Activated T-cell treated with anti-CD3 and anti-CD28 coated beads for 48 hours (primary cell): ENCODE data around the gene DCTN2.
"Not testable (repeated sequence)": the region's sequence is repeated elsewhere in the genome, so short reads cannot be mapped to it uniquely, and the experiment has no call there.

Experiments used
- DNase-seq: peaks from one replicate; pipeline ENCODE4 v3.0.0-alpha.2; 2020; ENCODE audit warnings: low read depth

Gene DCTN2

DNA sequence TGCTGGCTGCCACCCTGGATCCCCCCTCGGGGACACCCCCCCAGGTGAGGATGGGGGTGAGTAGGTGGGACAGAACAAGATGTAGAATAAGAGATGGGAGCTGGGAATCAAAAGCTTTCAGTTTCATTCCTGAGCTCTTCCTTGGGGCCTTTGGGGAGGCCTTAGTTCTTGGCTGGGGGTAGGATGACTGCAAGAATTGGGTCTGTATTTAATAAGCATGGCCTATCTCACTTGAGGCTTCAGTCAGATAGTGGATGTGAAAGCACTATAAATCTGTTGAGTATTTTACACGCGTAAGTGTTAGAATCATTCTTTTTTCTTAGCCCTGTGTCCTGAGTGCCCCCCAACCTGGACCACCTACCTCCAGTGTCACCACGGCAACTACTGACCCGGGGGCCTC lies 19.8 kb downstream of the DCTN2 start:
- no peak for DNase-seq

- no peak for DNase-seq
These were observed 20.4 kb downstream of the DCTN2 start for GRCh38 chr12:57526477-57527126.

DNA sequence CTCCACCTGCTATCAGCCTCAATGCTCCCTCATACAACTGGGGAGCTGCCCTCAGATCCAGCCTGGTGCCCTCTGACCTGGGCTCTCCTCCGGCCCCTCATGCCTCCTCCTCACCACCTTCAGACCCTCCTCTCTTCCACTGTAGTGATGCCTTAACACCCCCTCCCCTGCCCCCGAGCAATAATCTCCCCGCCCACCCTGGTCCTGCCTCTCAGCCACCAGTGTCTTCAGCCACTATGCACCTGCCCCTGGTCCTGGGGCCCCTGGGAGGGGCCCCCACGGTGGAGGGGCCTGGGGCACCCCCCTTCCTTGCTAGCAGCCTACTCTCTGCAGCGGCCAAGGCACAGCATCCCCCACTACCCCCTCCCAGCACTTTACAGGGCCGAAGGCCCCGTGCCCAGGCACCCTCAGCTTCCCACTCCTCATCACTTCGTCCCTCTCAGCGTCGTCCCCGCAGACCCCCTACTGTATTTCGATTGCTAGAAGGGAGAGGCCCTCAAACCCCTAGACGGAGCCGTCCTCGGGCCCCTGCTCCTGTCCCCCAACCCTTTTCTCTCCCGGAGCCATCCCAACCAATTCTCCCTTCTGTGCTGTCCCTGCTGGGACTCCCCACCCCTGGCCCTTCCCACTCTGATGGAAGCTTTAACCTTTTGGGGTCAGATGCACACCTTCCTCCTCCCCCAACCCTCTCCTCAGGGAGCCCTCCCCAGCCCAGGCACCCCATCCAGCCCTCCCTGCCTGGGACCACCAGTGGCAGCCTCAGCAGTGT lies 21.2 kb downstream of the DCTN2 start:
- DNase-seq, result no peak

GRCh38 chr12:57524814-57525614 lies 22.0 kb downstream of the DCTN2 start:
- DNase-seq, result no peak

- DNase-seq, result no peak
These were observed 23.0 kb downstream of the DCTN2 start for GRCh38 chr12:57523706-57524614.

- DNase-seq, result no peak
These were observed 23.9 kb downstream of the DCTN2 start for GRCh38 chr12:57522887-57523705.

- DNase-seq, result peak; percentile 93
These were observed 24.7 kb downstream of the DCTN2 start, which contains the start of gene MBD6 for GRCh38 chr12:57522011-57522886. TSS of gene MBD6 (plus strand) at chr12:57522824. CDS start at chr12:57524304, 1,480 bp downstream.

DNA sequence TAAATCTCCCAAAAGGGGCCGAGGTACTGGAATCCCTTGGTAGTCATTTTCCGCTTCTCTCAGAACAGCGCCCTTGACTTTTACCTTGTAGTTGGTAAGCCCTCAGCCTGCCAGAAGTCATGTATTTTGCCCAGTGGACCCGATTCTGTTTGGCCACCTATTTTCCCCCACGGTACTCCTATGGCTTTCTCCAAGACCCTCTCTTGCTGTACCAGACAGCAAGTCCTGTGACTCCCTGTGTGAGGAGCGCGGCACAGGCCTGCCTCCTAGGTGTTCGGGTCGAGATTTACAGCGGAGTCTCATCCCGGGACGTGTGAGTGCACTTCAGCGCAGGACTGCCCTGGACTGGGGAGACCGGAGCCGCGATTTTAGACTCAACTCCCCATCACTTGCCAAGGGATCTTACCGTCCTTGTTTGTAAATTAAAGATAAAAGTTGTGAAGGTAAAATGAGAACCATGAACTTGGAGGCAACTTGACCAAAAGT lies 25.4 kb downstream of the DCTN2 start:
- peak; percentile 13 for DNase-seq

DNA sequence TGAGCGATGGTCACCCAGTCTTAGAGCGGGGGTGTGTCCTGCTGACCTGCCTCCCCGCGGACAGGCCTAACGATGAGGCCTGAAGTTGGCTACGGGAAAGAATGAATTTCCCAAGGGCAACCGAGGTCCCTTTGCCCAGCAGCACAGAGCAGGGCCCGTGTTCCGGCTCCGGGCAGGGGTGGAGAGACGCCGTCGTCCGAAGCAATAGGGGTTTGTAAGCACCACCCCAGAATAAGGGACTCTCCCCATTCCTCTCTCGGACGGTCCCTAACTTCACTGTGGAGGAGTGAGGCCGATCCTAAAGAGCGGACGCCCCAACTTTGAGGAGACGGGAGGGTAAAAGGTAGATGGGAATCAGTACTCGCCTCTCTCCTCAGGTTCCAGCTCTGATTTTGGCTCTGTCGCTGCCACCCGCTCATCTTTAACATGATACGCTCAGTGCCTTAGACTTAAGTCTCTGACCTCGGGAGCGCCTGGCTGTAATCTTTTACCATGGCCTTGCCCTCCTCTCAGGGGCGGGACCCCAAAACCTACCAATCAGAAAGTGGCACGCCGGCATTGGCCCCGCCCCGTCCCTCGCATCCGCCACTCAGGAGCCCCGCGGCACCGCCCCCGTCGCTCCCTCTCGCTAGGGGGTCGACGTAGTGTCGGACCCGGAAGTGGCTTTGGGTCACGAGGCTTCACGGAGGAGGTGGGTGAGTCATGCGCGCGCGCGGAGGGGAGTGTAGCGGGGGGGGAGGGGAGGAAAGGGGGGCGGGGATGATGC lies 26.8 kb downstream of the DCTN2 start, which contains the start of gene DDIT3:
Gene DDIT3 (minus strand): TSS at position 462 of the 766 bp plus-strand sequence. CDS start 3,108 bp downstream, outside the sequence.
- DNase-seq, result peak; percentile 99

- no peak for DNase-seq
These were observed 27.3 kb downstream of the DCTN2 start for GRCh38 chr12:57519796-57520052.

DNA sequence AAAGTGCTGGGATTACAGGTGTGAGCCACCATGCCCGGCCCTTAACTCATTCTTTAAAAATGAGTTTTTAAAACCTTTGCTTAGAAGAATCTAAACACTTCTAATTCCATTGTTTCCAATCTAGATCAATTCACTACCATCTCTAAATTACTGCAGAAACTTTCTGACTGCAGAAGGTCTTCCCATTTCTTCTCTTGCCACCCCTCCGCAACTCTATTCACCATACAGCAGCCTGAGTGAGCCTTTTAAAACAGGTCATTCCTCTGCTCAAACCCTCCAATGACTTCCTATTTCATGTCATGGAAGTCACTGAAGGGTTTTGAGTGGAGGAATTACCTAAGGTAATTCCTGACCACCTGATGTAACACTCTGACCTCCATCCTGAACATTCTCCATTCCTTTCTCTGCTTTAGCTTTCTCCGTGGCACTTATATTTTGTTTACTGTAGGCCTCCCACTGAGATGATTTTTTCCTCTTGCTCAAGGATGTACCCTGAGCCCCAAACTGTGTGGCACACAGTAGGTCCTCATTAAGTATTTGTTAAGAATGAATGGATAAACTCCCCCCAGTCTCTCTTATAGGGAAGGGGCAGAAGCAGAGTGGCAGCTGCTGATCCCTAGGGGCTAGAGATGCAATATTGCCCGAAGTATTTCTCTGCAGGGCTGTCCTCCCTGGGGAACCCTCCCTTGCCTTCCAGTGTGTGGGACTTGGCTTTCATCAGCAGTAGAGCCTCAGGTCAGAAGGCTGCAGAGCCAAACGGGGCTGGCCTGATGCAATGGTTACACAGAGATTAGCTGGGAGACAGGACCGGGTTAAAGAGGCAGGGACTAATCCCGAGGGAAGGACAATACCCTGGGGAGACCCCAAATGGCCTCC lies 27.8 kb downstream of the DCTN2 start:
- no peak for DNase-seq

GRCh38 chr12:57518176-57518919 lies 28.6 kb downstream of the DCTN2 start:
- DNase-seq, result no peak

- DNase-seq, result not testable (repeated sequence)
These were observed 29.3 kb downstream of the DCTN2 start for GRCh38 chr12:57517718-57518117.

DNA sequence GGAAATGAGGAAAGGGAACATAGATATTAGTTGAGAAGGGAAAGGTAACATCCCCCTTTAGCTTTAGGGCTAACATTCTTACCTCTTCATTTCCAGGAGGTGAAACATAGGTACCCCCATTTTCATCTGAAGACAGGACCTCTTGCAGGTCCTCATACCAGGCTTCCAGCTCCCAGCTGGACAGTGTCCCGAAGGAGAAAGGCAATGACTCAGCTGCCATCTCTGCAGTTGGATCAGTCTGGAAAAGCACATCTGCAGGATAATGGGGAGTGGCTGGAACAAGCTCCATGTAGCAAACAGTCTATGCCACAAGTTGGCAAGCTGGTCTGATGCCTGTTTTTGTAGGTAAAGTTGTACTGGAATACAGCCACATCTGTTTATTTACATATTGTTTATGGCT lies 29.8 kb downstream of the DCTN2 start:
- no peak for DNase-seq

DNA sequence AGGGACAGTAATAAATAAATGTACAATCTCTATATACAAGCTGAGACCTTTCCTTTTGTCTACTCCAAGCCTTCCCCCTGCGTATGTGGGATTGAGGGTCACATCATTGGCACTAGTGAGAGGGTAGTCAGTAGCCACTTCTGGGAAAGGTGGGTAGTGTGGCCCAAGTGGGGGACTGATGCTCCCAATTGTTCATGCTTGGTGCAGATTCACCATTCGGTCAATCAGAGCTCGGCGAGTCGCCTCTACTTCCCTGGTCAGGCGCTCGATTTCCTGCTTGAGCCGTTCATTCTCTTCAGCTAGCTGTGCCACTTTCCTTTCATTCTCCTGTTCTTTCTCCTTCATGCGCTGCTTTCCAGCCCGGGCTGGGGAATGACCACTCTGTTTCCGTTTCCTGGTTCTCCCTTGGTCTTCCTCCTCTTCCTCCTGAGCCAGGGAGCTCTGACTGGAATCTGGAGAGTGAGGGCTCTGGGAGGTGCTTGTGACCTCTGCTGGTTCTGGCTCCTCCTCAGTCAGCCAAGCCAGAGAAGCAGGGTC lies 30.3 kb downstream of the DCTN2 start:
- no peak for DNase-seq

DNA sequence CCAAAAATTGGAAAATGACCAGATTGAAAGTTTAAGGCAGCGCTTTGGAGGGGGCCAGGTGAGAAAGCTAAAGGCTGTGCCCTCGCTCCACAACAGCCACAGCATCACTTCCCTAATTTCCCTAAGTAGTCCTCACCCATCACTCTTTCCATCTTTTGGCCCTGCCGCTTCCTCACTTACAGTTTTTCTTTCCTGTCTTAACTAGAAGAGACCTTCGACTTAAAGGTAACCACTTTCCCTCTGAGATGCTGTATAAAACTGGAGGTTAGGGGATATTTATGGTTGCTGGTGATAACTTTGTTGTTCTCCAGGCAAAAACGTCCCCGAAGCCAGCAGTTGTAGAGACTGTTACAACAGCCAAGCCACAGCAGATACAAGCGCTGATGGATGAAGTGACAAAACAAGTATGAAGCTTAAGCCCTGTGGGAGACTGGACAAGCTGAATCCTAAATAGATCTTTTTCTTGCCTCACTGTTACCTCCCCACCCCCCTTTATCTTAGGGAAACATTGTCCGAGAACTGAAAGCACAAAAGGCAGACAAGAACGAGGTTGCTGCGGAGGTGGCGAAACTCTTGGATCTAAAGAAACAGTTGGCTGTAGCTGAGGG lies 31.0 kb downstream of the DCTN2 start:
- DNase-seq, result no peak
